Mucosa of stomach (tissue), 1 donor: ENCODE results near the gene KPNA4.
"Not testable (repeated sequence)": the region's sequence is repeated elsewhere in the genome, so short reads cannot be mapped to it uniquely, and the experiment has no call there.

ENCODE experiments used
- H3K27me3 ChIP-seq: one replicate; pipeline ENCODE4 v1.7.0; 2013; ENCODE audit warnings: mild to moderate bottlenecking, low read length; ENCODE audit not compliant: control insufficient read depth, insufficient read depth
- H3K36me3 ChIP-seq: one replicate; pipeline ENCODE4 v1.7.0; 2013; ENCODE audit warnings: low read length; ENCODE audit not compliant: control insufficient read depth, insufficient read depth
- H3K4me1 ChIP-seq: one replicate; pipeline ENCODE4 v1.7.0; 2013; ENCODE audit warnings: mild to moderate bottlenecking, low read length; ENCODE audit not compliant: control insufficient read depth, insufficient read depth
- H3K4me3 ChIP-seq: one replicate; pipeline ENCODE4 v1.7.0; 2013; ENCODE audit warnings: low read length
- H3K9ac ChIP-seq: one replicate; pipeline ENCODE4 v1.7.0; 2013; ENCODE audit warnings: mild to moderate bottlenecking, low read length, moderate library complexity
- H3K9me3 ChIP-seq: one replicate; pipeline ENCODE4 v1.7.0; 2013; ENCODE audit warnings: mild to moderate bottlenecking, low read length, moderate library complexity; ENCODE audit not compliant: control insufficient read depth
- donor health status: Pancreatic carcinoma.

The KPNA4 gene

GRCh38 chr3:160544844-160545503 is 20.4 kb downstream of the KPNA4 start:
- Histone ChIP-seq H3K9ac (no peak overlapping the region), H3K9me3 (no peaks in the 10 kb centered on the region), H3K4me1 (no peaks in the 10 kb centered on the region), H3K4me3 (no peak overlapping the region), H3K27me3 (no peaks in the 10 kb centered on the region), H3K36me3 (no peaks in the 10 kb centered on the region)

- no peaks in the 10 kb centered on the region for H3K4me1 ChIP-seq
- no peaks in the 10 kb centered on the region for H3K27me3 ChIP-seq
- no peak overlapping the region for H3K4me3 ChIP-seq
- no peaks in the 10 kb centered on the region for H3K9me3 ChIP-seq
- no peak overlapping the region for H3K9ac ChIP-seq
- no peaks in the 10 kb centered on the region for H3K36me3 ChIP-seq
Observed at GRCh38 chr3:160540551-160540950, 24.8 kb downstream of the KPNA4 start.

DNA sequence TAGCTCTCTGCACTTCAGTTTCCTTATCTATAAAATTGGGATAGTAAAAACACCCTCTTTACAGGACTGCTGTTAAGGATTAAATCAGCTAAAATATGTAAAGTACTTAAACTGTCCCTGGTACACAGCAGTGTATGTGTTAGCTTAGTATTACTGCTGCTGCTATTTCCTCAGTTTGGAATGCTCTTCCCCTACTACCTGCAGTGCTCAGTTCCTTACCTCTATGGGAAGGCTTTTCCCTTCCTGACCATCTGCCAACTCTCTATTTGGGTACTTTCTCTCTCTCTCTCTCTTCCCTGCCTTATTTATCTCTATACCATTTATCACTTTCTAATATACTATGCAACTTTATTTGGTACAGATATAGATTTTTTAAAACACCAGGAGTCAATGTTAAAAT is 26.5 kb downstream of the KPNA4 start:
- no peaks in the 10 kb centered on the region for H3K27me3 ChIP-seq
- H3K9me3 ChIP-seq: no peaks in the 10 kb centered on the region
- no peak overlapping the region for H3K9ac ChIP-seq
- no peaks in the 10 kb centered on the region for H3K36me3 ChIP-seq
- no peaks in the 10 kb centered on the region for H3K4me1 ChIP-seq
- H3K4me3 ChIP-seq: no peak overlapping the region

DNA sequence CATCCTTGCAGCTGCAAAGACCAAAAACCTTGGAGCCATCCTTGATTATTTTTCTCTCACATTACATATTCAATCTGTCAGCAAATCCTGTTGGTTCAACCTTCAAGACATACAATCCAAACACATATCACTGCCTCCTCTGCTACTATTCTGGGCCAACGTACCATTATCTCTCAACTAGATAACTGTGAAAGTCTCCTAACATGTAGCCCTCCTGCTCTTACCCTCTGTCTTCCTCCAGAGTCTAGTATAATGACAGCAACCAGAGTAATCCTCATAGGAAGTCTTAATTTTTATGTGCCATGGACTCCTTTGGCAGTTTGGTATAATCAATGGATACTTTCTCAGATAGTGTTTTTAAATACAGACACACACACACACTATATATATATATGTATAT is 27.6 kb downstream of the KPNA4 start:
- Histone ChIP-seq H3K4me3 (no peak overlapping the region), H3K27me3 (no peaks in the 10 kb centered on the region), H3K4me1 (no peaks in the 10 kb centered on the region)

DNA sequence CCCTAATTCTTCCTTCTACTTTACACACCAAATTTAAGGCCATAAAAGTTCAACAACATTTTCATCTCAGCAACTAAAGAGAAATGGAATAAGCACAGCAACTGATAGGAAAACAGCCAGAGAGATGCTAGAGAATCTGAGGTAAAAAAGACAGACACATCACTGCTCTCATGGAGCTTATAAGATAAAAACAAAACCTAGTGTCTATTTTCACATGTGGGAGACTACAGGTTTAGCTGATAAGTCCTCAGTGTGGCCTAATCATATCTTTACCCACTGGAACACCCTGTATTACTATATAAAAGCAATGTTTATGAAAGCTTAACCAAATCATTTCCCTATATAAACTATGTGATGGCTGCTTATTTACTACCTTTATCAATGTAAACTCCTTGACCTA is 33.0 kb downstream of the KPNA4 start:
- no peaks in the 10 kb centered on the region for H3K36me3 ChIP-seq
- no peaks in the 10 kb centered on the region for H3K4me1 ChIP-seq
- H3K9ac ChIP-seq: no peak overlapping the region
- H3K9me3 ChIP-seq: no peaks in the 10 kb centered on the region
- no peaks in the 10 kb centered on the region for H3K27me3 ChIP-seq
- no peak overlapping the region for H3K4me3 ChIP-seq

More for the DNA sequence above, 27.6 kb downstream of the KPNA4 start:
- Histone ChIP-seq H3K9me3 (no peaks in the 10 kb centered on the region), H3K9ac (no peak overlapping the region), H3K36me3 (no peaks in the 10 kb centered on the region)

DNA sequence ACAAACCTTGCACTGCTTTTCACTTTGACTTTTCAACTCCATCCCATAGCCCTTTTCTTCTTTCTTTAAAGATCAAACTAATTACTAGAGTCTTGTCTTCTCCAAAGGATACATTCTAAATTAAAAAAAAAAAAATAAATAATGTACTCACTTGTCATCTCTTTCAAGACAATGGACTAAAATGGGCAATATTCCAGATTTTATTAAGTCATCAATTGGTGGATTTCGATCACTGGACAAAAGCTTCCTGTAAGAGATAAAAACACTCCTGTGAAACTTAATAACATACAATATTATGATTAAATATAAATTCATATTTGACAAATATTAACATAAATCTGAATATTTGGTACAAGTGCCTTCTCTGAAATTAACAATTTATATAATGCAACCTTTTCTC is 34.1 kb downstream of the KPNA4 start:
- no peaks in the 10 kb centered on the region for H3K36me3 ChIP-seq

DNA sequence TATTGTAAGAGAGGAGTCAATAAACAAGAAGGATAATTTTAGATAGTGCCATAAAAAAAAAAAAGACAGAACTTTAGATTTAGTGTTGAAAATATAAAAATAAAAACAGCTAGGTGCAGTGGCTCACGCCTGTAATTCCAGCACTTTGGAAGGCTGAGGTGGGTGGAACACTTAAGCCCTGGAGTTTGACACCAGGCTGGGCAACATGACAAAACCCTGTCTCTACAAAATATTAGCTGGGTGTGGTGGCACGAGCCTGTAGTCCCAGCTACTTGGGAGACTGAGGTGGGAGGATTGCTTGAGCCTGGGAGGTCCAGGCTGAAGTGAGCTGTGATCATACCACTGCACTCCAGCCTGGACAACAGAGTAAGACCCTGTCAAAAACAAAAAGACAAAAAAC is 49.0 kb downstream of the KPNA4 start:
- H3K9me3 ChIP-seq, H3K4me3 ChIP-seq, H3K36me3 ChIP-seq, H3K4me1 ChIP-seq, H3K27me3 ChIP-seq, H3K9ac ChIP-seq: not testable (repeated sequence)

More for the DNA sequence above, 34.1 kb downstream of the KPNA4 start:
- no peaks in the 10 kb centered on the region for H3K4me1 ChIP-seq
- no peak overlapping the region for H3K9ac ChIP-seq
- no peak overlapping the region for H3K4me3 ChIP-seq
- H3K27me3 ChIP-seq: no peaks in the 10 kb centered on the region
- H3K9me3 ChIP-seq: no peaks in the 10 kb centered on the region

DNA sequence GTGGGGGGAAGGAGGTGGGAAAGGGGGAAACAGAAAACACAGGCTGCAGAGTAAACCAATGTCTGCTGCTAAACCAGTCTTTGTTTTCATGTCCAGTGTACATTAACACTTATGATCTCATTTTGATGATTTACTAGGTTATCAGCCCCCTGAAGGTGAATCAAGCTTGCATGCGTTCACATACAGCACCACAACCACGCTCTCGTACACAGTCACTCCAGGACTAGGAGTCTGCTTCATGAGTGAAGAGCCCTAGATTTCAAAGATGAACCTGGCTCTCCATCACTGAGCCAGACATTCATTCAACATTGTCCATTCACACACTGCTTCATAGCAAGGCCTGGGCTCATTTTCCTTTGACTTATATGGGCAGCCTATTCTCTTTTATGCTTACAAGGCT is 64.0 kb downstream of the KPNA4 start:
- H3K9me3 ChIP-seq: no peaks in the 10 kb centered on the region
- H3K36me3 ChIP-seq: no peaks in the 10 kb centered on the region
- H3K9ac ChIP-seq: no peak overlapping the region
- no peaks in the 10 kb centered on the region for H3K4me1 ChIP-seq
- no peak overlapping the region for H3K4me3 ChIP-seq
- no peaks in the 10 kb centered on the region for H3K27me3 ChIP-seq

DNA sequence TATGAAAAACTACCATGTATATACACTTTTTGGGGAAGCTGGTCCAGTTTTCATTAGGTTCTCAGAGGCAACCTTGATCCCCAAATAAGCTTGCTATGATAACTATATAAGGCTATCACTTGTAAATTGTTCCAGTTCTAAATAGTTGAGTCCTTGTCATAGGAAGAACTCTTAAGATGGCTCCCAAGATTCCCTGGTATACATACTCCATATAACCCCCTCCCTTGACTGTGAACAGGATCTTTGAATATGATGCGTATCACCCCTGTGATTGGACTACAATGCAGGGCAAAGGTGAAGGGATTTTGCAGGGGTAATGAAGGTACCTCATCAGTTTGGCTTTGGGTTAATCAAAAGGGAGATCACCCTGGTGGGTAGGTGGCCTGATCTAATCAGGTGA is 67.2 kb downstream of the KPNA4 start:
- Histone ChIP-seq H3K9me3 (no peaks in the 10 kb centered on the region), H3K4me3 (no peak overlapping the region), H3K9ac (no peak overlapping the region), H3K4me1 (no peaks in the 10 kb centered on the region), H3K36me3 (no peaks in the 10 kb centered on the region), H3K27me3 (no peaks in the 10 kb centered on the region)

DNA sequence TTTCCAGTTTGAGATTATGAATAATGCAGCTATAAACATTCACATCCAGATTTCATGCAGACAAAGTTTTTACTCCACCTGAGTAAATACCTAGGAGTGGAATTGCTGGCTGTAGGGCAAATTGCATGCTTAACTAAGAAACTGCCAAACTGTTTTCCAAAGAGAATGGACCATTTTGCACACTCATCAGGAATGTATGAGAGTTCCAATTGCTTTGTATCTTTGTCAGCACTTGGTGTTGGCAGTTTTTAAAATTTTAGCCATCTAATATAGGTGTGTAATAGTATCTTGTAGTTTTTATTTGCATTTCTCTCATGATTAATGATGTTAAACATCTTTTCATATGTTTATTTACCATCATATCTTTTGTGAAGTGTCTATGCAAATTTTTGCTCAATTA is 75.2 kb downstream of the KPNA4 start:
- H3K4me1 ChIP-seq: no peaks in the 10 kb centered on the region
- no peak overlapping the region for H3K9ac ChIP-seq
- H3K9me3 ChIP-seq: no peaks in the 10 kb centered on the region
- no peaks in the 10 kb centered on the region for H3K36me3 ChIP-seq
- H3K27me3 ChIP-seq: no peaks in the 10 kb centered on the region
- no peak overlapping the region for H3K4me3 ChIP-seq

- H3K4me1 ChIP-seq: no peaks in the 10 kb centered on the region
- H3K9me3 ChIP-seq: no peaks in the 10 kb centered on the region
- H3K27me3 ChIP-seq: no peaks in the 10 kb centered on the region
- H3K9ac ChIP-seq: no peak overlapping the region
- H3K36me3 ChIP-seq: no peaks in the 10 kb centered on the region
- no peak overlapping the region for H3K4me3 ChIP-seq
Observed at GRCh38 chr3:160486459-160486869, 78.9 kb downstream of the KPNA4 start.

DNA sequence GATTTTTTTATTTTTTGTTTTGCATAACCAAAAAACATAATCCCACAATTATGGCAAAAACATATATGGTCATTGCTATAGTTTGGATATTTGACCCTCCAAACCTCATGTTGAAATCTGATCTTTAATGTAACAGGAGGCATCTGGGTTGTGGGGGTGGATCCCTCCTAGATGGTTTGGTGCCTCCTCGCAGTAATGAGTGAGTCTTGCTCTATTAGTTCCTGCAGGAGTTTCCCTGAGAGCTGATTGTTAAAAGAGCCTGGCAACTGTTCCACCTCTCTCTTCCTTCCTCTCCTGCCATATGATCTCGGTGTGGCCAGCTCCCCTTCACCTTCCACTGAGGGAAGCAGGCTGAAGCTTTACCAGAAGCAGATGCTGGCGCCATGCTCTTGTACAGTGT is 82.6 kb downstream of the KPNA4 start:
- Histone ChIP-seq H3K9me3 (no peaks in the 10 kb centered on the region), H3K4me1 (no peaks in the 10 kb centered on the region), H3K27me3 (peaks cover under 1% of the 10 kb centered on the region), H3K36me3 (no peaks in the 10 kb centered on the region), H3K9ac (no peak overlapping the region), H3K4me3 (no peak overlapping the region)

- no peaks in the 10 kb centered on the region for H3K9me3 ChIP-seq
- H3K9ac ChIP-seq: no peak overlapping the region
- H3K36me3 ChIP-seq: no peaks in the 10 kb centered on the region
- H3K4me1 ChIP-seq: no peaks in the 10 kb centered on the region
- H3K27me3 ChIP-seq: peaks cover 8% of the 10 kb centered on the region
- no peak overlapping the region for H3K4me3 ChIP-seq
Observed at GRCh38 chr3:160481856-160482255, 83.5 kb downstream of the KPNA4 start.
